ENCODE data around the gene FEZF1.

DNA sequence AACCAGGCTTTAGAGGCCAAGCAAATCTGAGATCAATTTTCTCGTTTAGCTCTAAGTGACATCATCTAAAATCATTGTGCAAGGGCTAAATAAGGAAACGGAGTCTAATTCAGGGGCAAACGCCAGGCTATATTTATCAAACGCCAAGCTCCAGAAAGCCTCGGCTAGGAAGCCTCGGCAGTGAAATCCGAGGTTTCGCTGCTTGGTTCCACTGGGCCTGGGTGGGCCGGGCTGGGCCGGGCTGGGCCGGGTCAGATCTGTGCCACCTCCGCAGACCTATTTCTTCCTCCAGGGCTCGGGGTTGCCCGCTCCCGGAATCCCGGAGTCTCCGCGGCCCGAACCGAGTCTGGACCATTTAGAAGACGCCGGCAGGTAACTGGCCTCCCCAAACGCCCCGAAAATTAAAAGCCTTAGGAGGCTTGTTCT, 459 bp upstream of the FEZF1 start:
- TF ChIP-seq, protein P1, sequence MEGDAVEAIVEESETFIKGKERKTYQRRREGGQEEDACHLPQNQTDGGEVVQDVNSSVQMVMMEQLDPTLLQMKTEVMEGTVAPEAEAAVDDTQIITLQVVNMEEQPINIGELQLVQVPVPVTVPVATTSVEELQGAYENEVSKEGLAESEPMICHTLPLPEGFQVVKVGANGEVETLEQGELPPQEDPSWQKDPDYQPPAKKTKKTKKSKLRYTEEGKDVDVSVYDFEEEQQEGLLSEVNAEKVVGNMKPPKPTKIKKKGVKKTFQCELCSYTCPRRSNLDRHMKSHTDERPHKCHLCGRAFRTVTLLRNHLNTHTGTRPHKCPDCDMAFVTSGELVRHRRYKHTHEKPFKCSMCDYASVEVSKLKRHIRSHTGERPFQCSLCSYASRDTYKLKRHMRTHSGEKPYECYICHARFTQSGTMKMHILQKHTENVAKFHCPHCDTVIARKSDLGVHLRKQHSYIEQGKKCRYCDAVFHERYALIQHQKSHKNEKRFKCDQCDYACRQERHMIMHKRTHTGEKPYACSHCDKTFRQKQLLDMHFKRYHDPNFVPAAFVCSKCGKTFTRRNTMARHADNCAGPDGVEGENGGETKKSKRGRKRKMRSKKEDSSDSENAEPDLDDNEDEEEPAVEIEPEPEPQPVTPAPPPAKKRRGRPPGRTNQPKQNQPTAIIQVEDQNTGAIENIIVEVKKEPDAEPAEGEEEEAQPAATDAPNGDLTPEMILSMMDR (IDR thresholded peaks at IDR 0.05; ENCODE audit: insufficient read depth, low read length) = no peak
- no peak for TF ChIP-seq POLR2AphosphoS5 (IDR thresholded peaks at IDR 0.05; ENCODE audit: low read depth)
